Cardiac fibroblast (primary cell): Measurements from ENCODE around the gene DAP3.
"Not testable (repeated sequence)": the region's sequence is repeated elsewhere in the genome, so short reads cannot be mapped to it uniquely, and the experiment has no call there.

Experiments used
- DNase-seq, 2 donors: peaks; one replicate each; pipeline versions ENCODE4 v3.0.0 to v3.0.0-alpha.2; 2010; ENCODE audit warnings: low read depth in 2 of 2
- H3K4me3 ChIP-seq, 2 donors: replicated peaks in 1 of 2; 1 replicate in 1 of 2; 2 replicates in 1 of 2; pipeline ENCODE4 v1.5.1; 2011; ENCODE audit warnings: low read depth in 2 of 2, low read length in 2 of 2, mild to moderate bottlenecking in 2 of 2, moderate library complexity in 1 of 2
- CTCF ChIP-seq: IDR thresholded peaks from one replicate; pipeline ENCODE4 v1.5.1; 2011; ENCODE audit warnings: low read depth, mild to moderate bottlenecking, low read length, inconsistent platforms

The DAP3 gene

GRCh38 chr1:155669233-155670162 is 19.4 kb upstream of the DAP3 start:
- no peak overlapping the region for H3K4me3 ChIP-seq
- TF ChIP-seq CTCF = no peak
- DNase-seq = no peak

GRCh38 chr1:155671750-155672149 is 17.1 kb upstream of the DAP3 start:
- no peak overlapping the region for H3K4me3 ChIP-seq
- no peak for TF ChIP-seq CTCF

GRCh38 chr1:155673003-155673402 is 15.9 kb upstream of the DAP3 start:
- DNase-seq = no peak
- TF ChIP-seq CTCF = no peak

More at GRCh38 chr1:155671750-155672149, 17.1 kb upstream of the DAP3 start:
- no peak for DNase-seq

GRCh38 chr1:155678027-155678426 is 10.9 kb upstream of the DAP3 start:
- TF ChIP-seq CTCF = no peak
- no peak overlapping the region for H3K4me3 ChIP-seq
- DNase-seq = no peak

More at GRCh38 chr1:155673003-155673402, 15.9 kb upstream of the DAP3 start:
- no peak overlapping the region for H3K4me3 ChIP-seq

GRCh38 chr1:155678992-155679391 is 9.9 kb upstream of the DAP3 start:
- H3K4me3 ChIP-seq, DNase-seq: not testable (repeated sequence)

- H3K4me3 ChIP-seq = no peak overlapping the region
- DNase-seq = no peak
- no peak for TF ChIP-seq CTCF
These were observed 8.4 kb upstream of the DAP3 start for GRCh38 chr1:155680531-155680930.

- no peak overlapping the region for H3K4me3 ChIP-seq
- DNase-seq = no peak
- no peak for TF ChIP-seq CTCF
These were observed 7.1 kb upstream of the DAP3 start for GRCh38 chr1:155681776-155682175.

GRCh38 chr1:155687705-155688323 is 1.1 kb upstream of the DAP3 start:
- DNase-seq = peak in 1 of 2 donors; percentile 13
- H3K4me3 ChIP-seq = peak overlapping the region; percentile 96
